Right lobe of liver (tissue), 6 donors: ENCODE measurements around the gene FBXO21. TPM values are rescaled to one million over a fixed set of nuclear protein-coding genes. Genes with fewer than 3 reads are reported as not detected.

Source experiments
- ATAC-seq, 4 donors: fragments of 200-7000 bp; cut with Tn5 transposase; one replicate each; pipeline ENCODE4 v1.9.1; 2020; ENCODE audit warnings: mild to moderate bottlenecking in 4 of 4, moderate library complexity in 4 of 4
- DNase-seq, 3 donors: peaks; one replicate each; pipeline ENCODE4 v3.0.0-alpha.2; 2020
- H3K27ac ChIP-seq, 3 donors: fragments of 200-600 bp; one replicate each; pipeline ENCODE4 v1.8.0; 2022
- H3K27me3 ChIP-seq, 2 donors: fragments of 200-600 bp; one replicate each; pipeline ENCODE4 v1.8.0; 2022
- H3K36me3 ChIP-seq, 4 donors: fragments of 200-600 bp; sonication (generic) in 1 of 4; one replicate each; pipeline versions ENCODE4 v1.5.1 to v1.8.0; 2017 to 2022; ENCODE audit warnings: control low read depth in 1 of 4
- H3K4me1 ChIP-seq, 4 donors: fragments of 200-600 bp; sonication (generic) in 1 of 4; one replicate each; pipeline versions ENCODE4 v1.5.1 to v1.8.0; 2017 to 2022; ENCODE audit warnings: control low read depth in 1 of 4
- H3K4me3 ChIP-seq, 3 donors: fragments of 200-600 bp; one replicate each; pipeline ENCODE4 v1.8.0; 2022
- H3K9me3 ChIP-seq, 4 donors: fragments of 200-600 bp; sonication (generic) in 1 of 4; one replicate each; pipeline versions ENCODE4 v1.5.1 to v1.8.0; 2017 to 2022; ENCODE audit warnings: control low read depth in 1 of 4
- POLR2A ChIP-seq: fragments of 450-650 bp; IDR thresholded peaks from one replicate; pipeline ENCODE4 v1.6.1; 2017; ENCODE audit warnings: antibody characterized with exemption, mild to moderate bottlenecking
- WGBS: methylation state at CpG from one replicate; pipeline ENCODE4 v1.1.6; 2018; ENCODE audit warnings: low coverage, low lambda C conversion rate; ENCODE audit not compliant: insufficient coverage; ENCODE audit errors: missing lambda C conversion rate; 5-methylcytosine and 5-hydroxymethylcytosine counted together
- intact Hi-C, 2 donors: fragments of 100-400 bp; cut with DNase I; formaldehyde crosslinking; loops; one replicate each; pipeline versions ENCODE4 v1.11.2 to v1.14.1; 2022
- total RNA-seq, 6 experiments: library from RNA; depleted of rRNA in 2 of 6; stranded (reverse); fragments of >200 nt in 2 of 6; fragmentation: NEBNext Ultra II Directional in 3 of 6; extraction: Animal tissue kit (Norgen Biotek cat#: 25700) in 3 of 6; gene quantifications; one replicate each; pipeline versions ENCODE4 v1.1.0 to v1.2.4, GENCODE V29; 2016 to 2023
- TF ChIP-seq, protein P1 (sequence below), 4 donors: fragments of 200-600 bp in 3 of 4; fragments of 450-650 bp in 1 of 4; IDR thresholded peaks; one replicate each; pipeline versions ENCODE4 v1.5.1 to v1.8.0; 2016 to 2022; ENCODE audit warnings: antibody characterized with exemption in 4 of 4, mild to moderate bottlenecking in 2 of 4
- donor health status: DM: no; HTN: yes; CAD: no.
- donor health status: DM: no; HTN: no; CAD: no.
- donor health status: DM: no; HTN: no; CAD: no.
- donor health status: DM: no; HTN: yes; CAD: no.
- donor health status: DM: no; HTN: yes; CAD: no.

FBXO21 gene
- total RNA-seq, 6 experiments from 2014 or later, result 12.8 to 28.7 (median 20.1) TPM

DNA sequence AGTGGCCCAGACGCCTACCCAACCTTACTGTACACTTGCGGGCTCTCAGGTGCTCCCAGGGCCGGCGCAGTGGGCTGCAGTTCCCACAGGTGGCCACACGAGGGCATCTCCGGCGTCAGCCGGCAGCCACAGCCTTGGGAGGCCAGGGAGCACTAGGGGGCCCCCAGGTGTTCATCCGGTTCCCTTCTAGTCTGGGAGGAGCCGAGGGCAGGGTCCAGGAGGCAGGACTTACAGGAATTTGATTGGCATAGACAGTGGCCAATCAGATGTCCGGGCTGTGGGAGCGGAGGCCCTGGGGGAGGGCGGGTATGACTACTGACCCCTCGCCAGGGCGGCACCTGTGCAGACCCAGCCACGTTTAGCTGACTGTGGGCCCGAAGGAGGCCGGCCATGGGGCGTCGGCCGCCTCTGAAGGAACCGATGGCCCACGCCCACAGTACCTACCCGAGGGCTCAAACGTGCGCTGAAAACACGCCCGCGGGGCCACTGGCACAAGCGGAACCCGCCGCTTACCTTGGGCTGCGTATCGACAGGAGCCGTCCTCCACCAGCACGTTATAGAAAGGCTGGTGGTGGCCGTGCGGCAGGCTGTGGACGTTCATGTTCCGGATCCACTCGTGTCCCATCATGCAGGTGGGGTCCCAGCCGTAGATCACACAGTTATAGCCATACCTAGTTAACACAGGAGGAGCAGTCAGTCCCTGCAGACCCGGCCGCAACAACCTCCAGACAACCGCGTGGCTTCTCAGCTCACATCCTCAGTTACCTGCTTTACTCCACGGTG, 34.8 kb downstream of the FBXO21 start:
- Histone ChIP-seq H3K27me3 (no peaks in the 10 kb centered on the region), H3K9me3 (no peaks in the 10 kb centered on the region), H3K36me3 (peaks cover 0 to 79% (median 48%) of the 10 kb centered on the region in 4 donors), H3K27ac (no peak overlapping the region), H3K4me3 (no peak overlapping the region), H3K4me1 (no peaks in the 10 kb centered on the region)
- 98% methylated on average over 5 of the region's 47 CpGs for WGBS
- ATAC-seq (peak; percentile 80 to 97 (median 94)), DNase-seq (peak; percentile 70 to 86 (median 80))
- intact Hi-C loops, result no loop called here
- TF ChIP-seq, protein P1, sequence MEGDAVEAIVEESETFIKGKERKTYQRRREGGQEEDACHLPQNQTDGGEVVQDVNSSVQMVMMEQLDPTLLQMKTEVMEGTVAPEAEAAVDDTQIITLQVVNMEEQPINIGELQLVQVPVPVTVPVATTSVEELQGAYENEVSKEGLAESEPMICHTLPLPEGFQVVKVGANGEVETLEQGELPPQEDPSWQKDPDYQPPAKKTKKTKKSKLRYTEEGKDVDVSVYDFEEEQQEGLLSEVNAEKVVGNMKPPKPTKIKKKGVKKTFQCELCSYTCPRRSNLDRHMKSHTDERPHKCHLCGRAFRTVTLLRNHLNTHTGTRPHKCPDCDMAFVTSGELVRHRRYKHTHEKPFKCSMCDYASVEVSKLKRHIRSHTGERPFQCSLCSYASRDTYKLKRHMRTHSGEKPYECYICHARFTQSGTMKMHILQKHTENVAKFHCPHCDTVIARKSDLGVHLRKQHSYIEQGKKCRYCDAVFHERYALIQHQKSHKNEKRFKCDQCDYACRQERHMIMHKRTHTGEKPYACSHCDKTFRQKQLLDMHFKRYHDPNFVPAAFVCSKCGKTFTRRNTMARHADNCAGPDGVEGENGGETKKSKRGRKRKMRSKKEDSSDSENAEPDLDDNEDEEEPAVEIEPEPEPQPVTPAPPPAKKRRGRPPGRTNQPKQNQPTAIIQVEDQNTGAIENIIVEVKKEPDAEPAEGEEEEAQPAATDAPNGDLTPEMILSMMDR (IDR thresholded peaks at IDR 0.05), result peak; percentile 81 to 86 (median 84)
- no peak for TF ChIP-seq POLR2A

DNA sequence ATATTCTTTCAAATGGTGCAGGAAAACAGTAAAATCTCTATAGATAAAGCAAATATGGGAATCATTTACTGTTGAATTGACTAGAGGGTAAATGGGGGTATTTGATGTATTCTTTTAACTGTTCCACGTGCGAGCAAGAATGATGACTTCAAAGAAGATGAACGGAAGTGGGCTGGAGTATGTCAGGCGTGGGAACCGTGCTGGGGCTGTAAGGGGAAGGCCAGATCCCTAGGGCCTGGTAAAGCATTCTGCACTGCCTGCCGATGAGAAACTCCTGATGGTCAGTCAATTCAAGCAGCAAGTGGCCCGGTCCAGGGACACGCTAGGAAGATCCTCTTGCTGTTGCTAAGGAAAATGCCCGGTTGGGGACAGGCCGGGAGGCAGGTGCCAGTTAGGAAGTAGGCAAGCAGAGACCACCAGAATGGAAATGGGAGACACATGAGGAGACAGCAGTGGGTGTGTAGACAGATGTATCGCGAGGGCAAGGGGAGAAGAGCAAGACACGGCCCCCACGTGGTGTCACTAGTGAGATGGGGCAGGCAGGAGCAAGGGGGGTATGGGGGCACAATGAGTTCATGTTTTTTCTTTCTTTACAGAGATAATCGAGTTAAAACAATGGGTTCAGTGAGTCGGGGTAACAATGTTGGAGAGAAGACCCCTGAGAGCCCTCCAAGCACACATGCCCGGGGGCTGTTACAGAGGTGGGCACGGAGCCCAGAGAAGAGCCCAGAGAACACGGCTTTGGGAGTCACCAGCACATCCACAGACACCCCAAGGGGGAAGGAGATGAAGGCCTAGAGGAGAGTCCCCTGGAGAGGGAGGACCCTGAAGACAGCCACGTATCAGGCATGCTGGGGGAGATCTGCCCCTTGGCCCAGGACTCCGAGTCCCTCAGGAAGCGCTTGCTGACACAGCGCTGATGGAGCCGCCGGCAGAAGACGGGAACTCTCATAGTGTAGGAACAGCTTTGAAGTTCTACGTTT, 37.2 kb downstream of the FBXO21 start:
- Histone ChIP-seq H3K9me3 (no peaks in the 10 kb centered on the region), H3K27ac (no peak overlapping the region), H3K27me3 (no peaks in the 10 kb centered on the region), H3K4me3 (no peak overlapping the region), H3K4me1 (no peaks in the 10 kb centered on the region), H3K36me3 (peaks cover 0 to 65% (median 37%) of the 10 kb centered on the region in 4 donors)
- WGBS, result 86% methylated on average over 22 of the region's 27 CpGs
- no peak for ATAC-seq
- intact Hi-C loops, result no loop called here
- DNase-seq, result no peak
- TF ChIP-seq, protein P1 (IDR thresholded peaks at IDR 0.05), result no peak
- TF ChIP-seq POLR2A, result no peak

DNA sequence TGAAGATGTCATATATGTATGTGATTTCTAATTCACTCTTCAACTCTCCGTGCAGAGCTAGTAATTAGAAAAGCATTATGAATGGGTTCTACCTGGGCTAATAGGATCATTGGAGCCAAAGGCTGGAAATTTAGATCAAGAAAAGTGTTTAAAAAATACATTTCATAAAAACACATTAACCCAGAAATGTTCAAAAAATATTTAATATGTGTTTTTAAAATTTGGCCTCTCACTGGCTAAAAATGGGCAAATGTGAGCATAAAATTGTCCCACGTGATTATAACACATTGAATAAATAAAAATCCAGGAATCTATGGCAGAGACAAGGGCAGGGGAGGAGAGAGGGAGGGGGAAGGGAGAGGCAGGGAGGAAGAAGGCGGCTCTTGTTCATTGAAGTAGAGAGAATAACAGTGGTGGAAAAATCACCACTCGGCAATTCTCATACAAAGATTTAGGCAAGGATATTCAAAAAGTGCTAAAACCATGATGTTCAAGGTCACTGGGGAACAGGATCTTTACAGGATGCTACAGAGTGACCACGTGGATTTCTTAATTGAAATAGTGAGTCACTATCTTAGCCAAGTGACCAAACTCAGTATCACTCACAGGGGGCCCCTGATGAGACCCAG, 38.8 kb downstream of the FBXO21 start:
- H3K4me3 ChIP-seq, result no peak overlapping the region
- ATAC-seq, result no peak
- intact Hi-C loops, result no loop called here
- H3K4me1 ChIP-seq, result no peaks in the 10 kb centered on the region
- no peaks in the 10 kb centered on the region for H3K27me3 ChIP-seq
- TF ChIP-seq, protein P1 (IDR thresholded peaks at IDR 0.05), result no peak
- TF ChIP-seq POLR2A, result no peak
- H3K36me3 ChIP-seq, result peaks cover 0 to 50% (median 30%) of the 10 kb centered on the region in 4 donors
- DNase-seq, result no peak
- no peaks in the 10 kb centered on the region for H3K9me3 ChIP-seq
- no peak overlapping the region for H3K27ac ChIP-seq
- 74% methylated on average over 4 of the region's 5 CpGs for WGBS

DNA sequence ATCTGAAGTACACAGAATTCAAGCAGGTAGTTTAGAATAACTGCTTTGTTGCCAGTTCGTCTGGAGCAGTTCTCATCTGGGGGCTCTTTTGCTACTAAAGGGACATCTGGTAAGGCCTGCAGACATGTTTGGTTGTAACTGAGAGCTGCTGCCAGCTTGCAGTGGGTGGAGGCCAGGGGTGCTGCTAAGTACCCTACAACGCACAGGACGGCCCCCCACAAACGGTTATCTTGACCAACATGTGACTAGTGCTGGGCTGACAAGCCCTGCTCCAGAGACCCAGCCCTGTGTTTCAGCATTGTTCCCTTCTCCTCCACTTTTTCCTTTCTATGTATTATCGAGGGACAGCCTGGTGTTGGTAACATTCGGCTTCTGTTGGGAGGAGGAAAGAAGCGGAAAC, 40.8 kb downstream of the FBXO21 start:
- DNase-seq (no peak), ATAC-seq (no peak)
- intact Hi-C loops, result no loop called here
- Histone ChIP-seq H3K27ac (no peak overlapping the region), H3K36me3 (peaks cover 0 to 43% (median 21%) of the 10 kb centered on the region in 4 donors), H3K27me3 (no peaks in the 10 kb centered on the region), H3K9me3 (no peaks in the 10 kb centered on the region), H3K4me3 (no peak overlapping the region), H3K4me1 (no peaks in the 10 kb centered on the region)
- TF ChIP-seq, protein P1 (IDR thresholded peaks at IDR 0.05), result no peak
- no peak for TF ChIP-seq POLR2A
- 83% methylated on average over 4 of the region's 7 CpGs for WGBS
